Heart left ventricle (tissue), 16 donors: Measurements from ENCODE around the gene ZNF554. TPM values are rescaled to one million over a fixed set of nuclear protein-coding genes. Genes with fewer than 3 reads are reported as not detected.

Source experiments
- ATAC-seq, 4 donors: fragments of 200-7000 bp; cut with Tn5 transposase; one replicate each; pipeline ENCODE4 v1.9.1; 2020 to 2022; ENCODE audit warnings: moderate library complexity in 4 of 4, mild to moderate bottlenecking in 3 of 4, moderate number of reproducible peaks in 1 of 4
- DNase-seq, 5 donors: peaks; one replicate each; pipeline ENCODE4 v3.0.0-alpha.2; 2020
- H3K27ac ChIP-seq, 12 donors: fragments of 200-600 bp; sonication (generic) in 4 of 12; one replicate each; pipeline versions ENCODE4 v1.5.0 to v1.8.0; 2016 to 2022; ENCODE audit warnings: mild to moderate bottlenecking in 2 of 12
- H3K27me3 ChIP-seq, 9 donors: fragments of 200-600 bp; sonication (generic) in 2 of 9; one replicate each; pipeline versions ENCODE4 v1.5.1 to v1.8.0; 2016 to 2022; ENCODE audit warnings: mild to moderate bottlenecking in 3 of 9
- H3K36me3 ChIP-seq, 9 donors: fragments of 200-600 bp; sonication (generic) in 2 of 9; one replicate each; pipeline versions ENCODE4 v1.5.0 to v1.8.0; 2018 to 2022; ENCODE audit warnings: mild to moderate bottlenecking in 2 of 9
- H3K4me1 ChIP-seq, 12 donors: fragments of 200-600 bp; sonication (generic) in 4 of 12; one replicate each; pipeline versions ENCODE4 v1.5.0 to v1.8.0; 2016 to 2022; ENCODE audit warnings: mild to moderate bottlenecking in 3 of 12
- H3K4me3 ChIP-seq, 12 donors: fragments of 200-600 bp; sonication (generic) in 4 of 12; one replicate each; pipeline versions ENCODE4 v1.5.0 to v1.8.0; 2017 to 2022; ENCODE audit warnings: mild to moderate bottlenecking in 9 of 12, moderate library complexity in 4 of 12
- H3K9me3 ChIP-seq, 12 donors: fragments of 200-600 bp; sonication (generic) in 4 of 12; one replicate each; pipeline versions ENCODE4 v1.5.0 to v1.8.0; 2016 to 2022; ENCODE audit warnings: mild to moderate bottlenecking in 1 of 12
- POLR2A ChIP-seq, 2 donors: fragments of 450-650 bp; IDR thresholded peaks; one replicate each; pipeline ENCODE4 v1.6.1; 2017; ENCODE audit warnings: antibody characterized with exemption in 2 of 2, mild to moderate bottlenecking in 2 of 2, moderate library complexity in 2 of 2
- WGBS, 4 donors: extraction: QIAGEN DNeasy Blood & Tissue Kit in 2 of 4; methylation state at CpG; one replicate each; pipeline versions ENCODE4 v1.1.5 to v1.1.7; 2013 to 2018; 5-methylcytosine and 5-hydroxymethylcytosine counted together
- intact Hi-C, 10 donors: fragments of 100-400 bp; cut with DNase I; formaldehyde crosslinking; loops; one replicate each; pipeline versions ENCODE4 v1.11.1 to v1.14.2; 2022
- polyA plus RNA-seq, 2 donors: library from polyadenylated mRNA; stranded (reverse); fragments of 200-250 nt; gene quantifications; one replicate each; pipeline ENCODE4 v1.2.3, GENCODE V29; 2013
- total RNA-seq, 9 donors: library from RNA; depleted of rRNA in 2 of 9; stranded (reverse); fragments of >200 nt in 2 of 9; fragmentation: NEBNext Ultra II Directional in 3 of 9; extraction: Animal tissue kit (Norgen Biotek cat#: 25700) in 3 of 9; gene quantifications; one replicate each; pipeline versions ENCODE4 v1.1.0 to v1.2.4, GENCODE V29; 2016 to 2023
- TF ChIP-seq, protein P1 (sequence below), 12 donors: fragments of 200-600 bp; sonication (generic) in 4 of 12; IDR thresholded peaks; one replicate each; pipeline versions ENCODE4 v1.5.0 to v1.8.0; 2018 to 2022; ENCODE audit warnings: antibody characterized with exemption in 12 of 12, mild to moderate bottlenecking in 5 of 12
- donor health status: ischemic (EF 13 %, LVEDD 7.1; RV severe dilation, severe dysfunction).
- donor health status: healthy with polysubstance abuse.
- donor health status: DM: no; HTN: yes; CAD: no.
- donor health status: DM: no; HTN: no; CAD: no.
- donor health status: ischemic (EF 25% LVEDD 6.9; RV normal size, moderate dysfunction).
- donor health status: ischemic (EF 25% LVEDD 5.7; RV mildly dilated, moderate dysfunction).
- donor health status: healthy.
- donor health status: DM: yes; HTN: yes; CAD: no.
- donor health status: ischemic (EF 35%, LVEDD 5.7; RV mildly dilated, moderate dysfunction).
- donor health status: nonischemic (EF 11% LVEDD 7.7; RV severe dilation, severe dysfunction).
- donor health status: DM: yes; HTN: yes; CAD: no.
- donor health status: PGD.
- donor health status: ischemic (EF 29% LVEDD 5.4; RV normal size, mild dysfunction).
- donor health status: nonischemic (EF 23%, LVEDD 6.1; RV moderate dilation, normal function).

The ZNF554 gene
- total and polyA plus RNA-seq, 11 donors: 1.4 to 6.1 (median 4.5) TPM

DNA sequence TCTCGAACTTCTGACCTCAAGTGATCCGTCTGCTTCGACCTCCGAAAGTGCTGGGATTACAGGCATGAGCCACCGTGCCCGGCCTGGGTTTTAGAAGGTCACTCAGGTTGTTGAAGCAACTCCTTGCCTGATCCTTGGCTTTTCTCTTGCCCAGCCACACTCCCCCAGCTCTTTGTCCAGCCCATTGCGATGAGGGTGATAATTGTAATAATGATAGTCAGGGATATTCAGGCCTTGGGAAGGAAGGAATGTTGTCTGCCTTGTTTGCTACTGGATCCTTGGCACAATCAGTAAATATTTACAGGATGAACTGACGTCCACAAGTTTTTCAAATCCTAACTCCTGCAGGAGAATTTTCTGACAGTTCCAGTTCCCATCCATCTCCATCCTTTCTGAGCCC, 32.6 kb upstream of the ZNF554 start:
- TF ChIP-seq, protein P1, sequence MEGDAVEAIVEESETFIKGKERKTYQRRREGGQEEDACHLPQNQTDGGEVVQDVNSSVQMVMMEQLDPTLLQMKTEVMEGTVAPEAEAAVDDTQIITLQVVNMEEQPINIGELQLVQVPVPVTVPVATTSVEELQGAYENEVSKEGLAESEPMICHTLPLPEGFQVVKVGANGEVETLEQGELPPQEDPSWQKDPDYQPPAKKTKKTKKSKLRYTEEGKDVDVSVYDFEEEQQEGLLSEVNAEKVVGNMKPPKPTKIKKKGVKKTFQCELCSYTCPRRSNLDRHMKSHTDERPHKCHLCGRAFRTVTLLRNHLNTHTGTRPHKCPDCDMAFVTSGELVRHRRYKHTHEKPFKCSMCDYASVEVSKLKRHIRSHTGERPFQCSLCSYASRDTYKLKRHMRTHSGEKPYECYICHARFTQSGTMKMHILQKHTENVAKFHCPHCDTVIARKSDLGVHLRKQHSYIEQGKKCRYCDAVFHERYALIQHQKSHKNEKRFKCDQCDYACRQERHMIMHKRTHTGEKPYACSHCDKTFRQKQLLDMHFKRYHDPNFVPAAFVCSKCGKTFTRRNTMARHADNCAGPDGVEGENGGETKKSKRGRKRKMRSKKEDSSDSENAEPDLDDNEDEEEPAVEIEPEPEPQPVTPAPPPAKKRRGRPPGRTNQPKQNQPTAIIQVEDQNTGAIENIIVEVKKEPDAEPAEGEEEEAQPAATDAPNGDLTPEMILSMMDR (IDR thresholded peaks at IDR 0.05): no peak
- TF ChIP-seq POLR2A (IDR thresholded peaks at IDR 0.05): no peak
- DNase-seq (no peak), ATAC-seq (no peak)
- Histone ChIP-seq H3K4me1 (peaks cover 1 to 35% (median 22%) of the 10 kb centered on the region in 12 donors), H3K36me3 (peaks cover 0 to 18% (median 8%) of the 10 kb centered on the region in 9 donors), H3K9me3 (no peaks in the 10 kb centered on the region), H3K4me3 (no peak overlapping the region), H3K27me3 (no peaks in the 10 kb centered on the region), H3K27ac (no peak overlapping the region)
- intact Hi-C loops: no loop called here
- 89 to 94% (median 92%) methylated on average over 8 of the region's 8 CpGs for WGBS, 4 donors

DNA sequence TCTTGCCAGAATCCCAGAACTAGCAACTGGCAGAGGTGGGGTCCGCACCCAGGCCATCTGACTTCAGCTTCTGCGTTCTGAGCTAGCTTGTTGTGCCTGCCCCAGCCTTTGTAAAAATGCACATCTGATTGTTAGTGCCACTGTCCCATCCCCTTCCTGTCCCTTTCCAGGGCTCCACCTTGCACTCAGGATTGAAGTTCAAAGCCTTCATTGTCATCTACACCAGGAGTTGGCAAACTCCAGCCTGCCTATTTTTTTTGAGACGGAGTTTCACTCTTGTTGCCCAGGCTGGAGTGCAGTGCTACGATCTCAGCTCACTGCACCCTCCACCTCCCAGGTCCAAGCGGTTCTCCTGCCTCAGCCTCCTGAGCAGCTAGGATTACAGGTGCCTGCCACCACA, 31.4 kb upstream of the ZNF554 start:
- DNase-seq (no peak), ATAC-seq (no peak)
- H3K4me1 ChIP-seq: peaks cover 0 to 30% (median 18%) of the 10 kb centered on the region in 12 donors
- H3K27ac ChIP-seq: no peak overlapping the region
- H3K4me3 ChIP-seq: no peak overlapping the region
- H3K9me3 ChIP-seq: no peaks in the 10 kb centered on the region
- TF ChIP-seq POLR2A (IDR thresholded peaks at IDR 0.05): no peak
- TF ChIP-seq, protein P1 (IDR thresholded peaks at IDR 0.05): no peak
- peaks cover 0 to 27% (median 11%) of the 10 kb centered on the region in 9 donors for H3K36me3 ChIP-seq
- no peaks in the 10 kb centered on the region for H3K27me3 ChIP-seq
- 84 to 92% (median 91%) methylated on average over 5 of the region's 5 CpGs for WGBS, 4 donors
- intact Hi-C loops: no loop called here

DNA sequence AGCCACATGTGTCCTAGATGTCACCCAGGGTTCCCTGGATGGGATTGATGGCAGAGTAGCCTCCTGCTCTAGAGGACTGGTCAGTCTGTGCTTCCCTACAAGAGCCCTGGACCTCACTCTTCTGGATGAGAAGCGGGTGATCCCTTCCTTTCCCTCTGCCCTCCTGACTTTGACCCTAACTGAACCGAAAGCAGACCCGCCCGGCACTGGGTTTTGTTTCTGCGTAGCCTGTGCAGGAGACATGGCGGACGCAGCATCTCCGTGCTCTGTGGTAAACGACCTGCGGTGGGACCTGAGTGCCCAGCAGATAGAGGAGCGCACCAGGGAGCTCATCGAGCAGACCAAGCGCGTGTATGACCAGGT, 29.5 kb upstream of the ZNF554 start:
- 90 to 99% (median 94%) methylated on average over 12 to 14 of the region's 14 CpGs for WGBS, 4 donors
- no peak for DNase-seq
- H3K27ac ChIP-seq: no peak overlapping the region
- intact Hi-C loops: no loop called here
- peaks cover 0 to 13% (median 8%) of the 10 kb centered on the region in 12 donors for H3K4me1 ChIP-seq
- no peak overlapping the region for H3K4me3 ChIP-seq
- TF ChIP-seq, protein P1 (IDR thresholded peaks at IDR 0.05): no peak
- no peak for TF ChIP-seq POLR2A (IDR thresholded peaks at IDR 0.05)
- peaks cover 0 to 45% (median 22%) of the 10 kb centered on the region in 9 donors for H3K36me3 ChIP-seq
- no peaks in the 10 kb centered on the region for H3K9me3 ChIP-seq
- no peak for ATAC-seq
- no peaks in the 10 kb centered on the region for H3K27me3 ChIP-seq

DNA sequence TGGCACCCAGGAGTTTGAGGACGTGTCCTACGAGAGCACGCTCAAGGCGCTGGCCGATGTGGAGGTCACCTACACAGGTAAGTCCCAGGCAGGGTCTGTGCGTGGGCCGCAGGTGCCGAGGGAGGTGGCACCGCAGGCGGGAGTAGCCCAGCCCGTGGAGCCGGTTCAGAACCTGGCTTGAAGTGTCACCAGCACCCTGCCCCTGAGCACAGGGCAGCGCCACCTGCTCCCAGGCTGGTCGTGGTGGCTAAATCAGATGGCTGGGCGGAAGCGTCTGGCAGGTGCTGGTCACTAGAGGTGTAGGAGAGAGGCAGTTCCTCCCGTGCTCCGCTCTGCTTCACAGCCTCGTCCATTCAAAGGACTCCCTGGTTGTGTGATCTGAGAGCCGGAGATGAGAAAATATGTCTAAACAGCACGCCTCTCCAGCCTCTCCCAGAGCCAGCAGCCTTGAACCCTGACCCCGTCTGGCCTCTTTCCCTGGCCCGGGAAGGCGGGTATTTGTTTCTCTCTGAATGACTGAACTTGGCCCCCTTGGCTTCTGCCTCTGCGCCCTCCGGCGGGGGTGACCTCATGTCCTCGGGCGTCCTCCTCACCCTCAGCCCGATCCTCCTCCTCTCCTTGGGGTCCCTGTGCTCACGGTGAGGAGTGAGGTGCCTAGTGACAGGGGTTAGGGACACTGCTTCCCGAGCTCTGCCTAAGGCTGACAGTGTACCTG, 29.0 kb upstream of the ZNF554 start:
- TF ChIP-seq POLR2A (IDR thresholded peaks at IDR 0.05): no peak
- TF ChIP-seq, protein P1 (IDR thresholded peaks at IDR 0.05): no peak
- Histone ChIP-seq H3K27me3 (no peaks in the 10 kb centered on the region), H3K9me3 (no peaks in the 10 kb centered on the region), H3K4me1 (peaks cover 0 to 13% (median 7%) of the 10 kb centered on the region in 12 donors), H3K27ac (no peak overlapping the region), H3K36me3 (peaks cover 0 to 50% (median 27%) of the 10 kb centered on the region in 9 donors), H3K4me3 (no peak overlapping the region)
- DNase-seq (no peak), ATAC-seq (no peak)
- intact Hi-C loops: no loop called here
- WGBS, 4 donors: 94 to 97% (median 95%) methylated on average over 26 to 32 of the region's 32 CpGs
